Caco-2 (cell line): ENCODE results near the gene COL15A1. TPM values are rescaled to one million over a fixed set of nuclear protein-coding genes. Genes with fewer than 3 reads are reported as not detected.

Source experiments
- BruUV-seq: library from RNA; stranded (reverse); fragments of 400-500 nt; replicated peaks from 2 replicates; lab custom pipeline; 2021; lab: Mats Ljungman, UMichigan
- CTCF ChIA-PET: fragments of 300-600 bp; sonication (Branson Sonifier 250); formaldehyde crosslinking; loops from one replicate; lab custom pipeline; 2022; ENCODE audit warnings: antibody characterized with exemption; lab: Charles Lee
- POLR2A ChIA-PET: fragments of 300-600 bp; sonication (Branson Sonifier 250); formaldehyde crosslinking; loops from one replicate; lab custom pipeline; 2022; ENCODE audit warnings: antibody characterized with exemption; lab: Charles Lee
- DNase-seq, 2 experiments: peaks; one replicate each; pipeline versions ENCODE4 v3.0.0 to v3.0.0-alpha.2; 2020 to 2022
- H3K27me3 ChIP-seq: replicated peaks from 2 replicates; pipeline ENCODE4 v1.6.0; 2011; ENCODE audit warnings: low read length; ENCODE audit not compliant: control insufficient read depth, insufficient read depth
- H3K36me3 ChIP-seq: 2 replicates; pipeline ENCODE4 v1.5.1; 2011; ENCODE audit warnings: low read length; ENCODE audit not compliant: control insufficient read depth, insufficient read depth
- H3K4me1 ChIP-seq: fragments of 250-450 bp; sonication (Bioruptor Pico); 2 replicates; pipeline ENCODE4 v1.5.1; 2020; ENCODE audit warnings: mild to moderate bottlenecking
- H3K4me3 ChIP-seq: 2 replicates; pipeline ENCODE4 v1.5.1; 2011; ENCODE audit warnings: low read depth, mild to moderate bottlenecking, control low read depth, low read length
- H3K9me3 ChIP-seq: fragments of 250-450 bp; sonication (Bioruptor Pico); 2 replicates; pipeline ENCODE4 v1.5.1; 2020; ENCODE audit warnings: mild to moderate bottlenecking, moderate library complexity
- H3K27ac Mint-ChIP-seq: one replicate; pipeline ENCODE4 v1.8.0; 2022; ENCODE audit warnings: mixed read lengths; ENCODE audit not compliant: unreplicated experiment
- H3K27me3 Mint-ChIP-seq: one replicate; pipeline ENCODE4 v1.8.0; 2022; ENCODE audit warnings: mixed read lengths; ENCODE audit not compliant: insufficient read depth, unreplicated experiment
- H3K36me3 Mint-ChIP-seq: one replicate; pipeline ENCODE4 v1.8.0; 2022; ENCODE audit warnings: mild to moderate bottlenecking, mixed read lengths; ENCODE audit not compliant: insufficient read depth, unreplicated experiment
- H3K4me1 Mint-ChIP-seq: one replicate; pipeline ENCODE4 v1.8.0; 2022; ENCODE audit warnings: low read depth, mixed read lengths; ENCODE audit not compliant: unreplicated experiment
- H3K4me3 Mint-ChIP-seq: one replicate; pipeline ENCODE4 v1.8.0; 2022; ENCODE audit warnings: mild to moderate bottlenecking, moderate library complexity, mixed read lengths; ENCODE audit not compliant: unreplicated experiment
- H3K9me3 Mint-ChIP-seq: one replicate; pipeline ENCODE4 v1.8.0; 2022; ENCODE audit warnings: mixed read lengths; ENCODE audit not compliant: unreplicated experiment
- intact Hi-C: fragments of 100-400 bp; cut with micrococcal nuclease; formaldehyde crosslinking; loops from one replicate; pipeline ENCODE4 v1.10.0; 2022; ENCODE audit not compliant: unreplicated experiment
- total RNA-seq: library from RNA; stranded (reverse); gene quantifications from 2 replicates; pipeline ENCODE4 v1.2.3, GENCODE V29; 2022
- TF ChIP-seq, protein P1 (sequence below), 2 experiments: fragments of 200-600 bp in 1 of 2; IDR thresholded peaks; 1 replicate in 1 of 2; 2 replicates in 1 of 2; pipeline versions ENCODE4 v1.5.1 to v1.8.0; 2011 to 2022; ENCODE audit warnings: antibody characterized with exemption in 1 of 2, control low read depth in 1 of 2, inconsistent platforms in 1 of 2, low read depth in 1 of 2, low read length in 1 of 2, mild to moderate bottlenecking in 1 of 2, moderate library complexity in 1 of 2; ENCODE audit not compliant: insufficient read depth in 1 of 2, severe bottlenecking in 1 of 2, unreplicated experiment in 1 of 2

COL15A1 gene
- total RNA-seq, 1 experiment from 2014 or later, result not detected

DNA sequence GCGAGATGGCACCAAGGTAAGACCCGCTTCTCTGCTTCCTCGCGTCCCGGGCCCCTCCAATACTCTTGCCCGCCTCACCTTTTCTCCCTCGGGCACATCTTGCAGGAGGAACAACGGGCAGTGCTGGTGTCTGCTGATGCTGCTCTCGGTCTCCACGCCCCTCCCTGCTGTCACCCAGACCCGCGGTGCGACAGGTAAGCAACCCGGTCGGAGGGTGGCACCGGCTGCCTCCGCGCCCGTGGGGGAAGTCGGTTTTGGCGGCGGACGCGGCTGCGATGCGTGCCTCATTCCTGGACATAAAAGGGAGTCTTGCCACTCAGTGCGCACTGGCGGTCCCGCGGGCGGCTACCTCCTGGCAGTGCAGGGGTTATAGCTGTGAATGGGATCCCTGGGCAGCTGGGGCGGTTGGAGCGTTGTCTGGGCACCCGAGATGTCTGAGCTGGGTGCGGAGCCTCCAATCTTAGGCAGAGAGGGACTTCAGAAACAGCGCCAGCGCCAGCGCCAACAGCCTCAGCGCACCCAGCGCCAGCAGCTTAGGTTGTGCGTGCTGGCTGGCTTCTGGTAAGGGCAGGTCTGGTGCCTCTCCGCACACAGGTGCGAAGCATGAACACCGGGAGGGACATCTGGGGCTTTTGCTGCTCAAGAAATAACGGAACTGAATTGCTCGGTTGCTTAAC is 488 bp downstream of the COL15A1 start:
- Mint-ChIP-seq H3K27ac (no peak overlapping the region), H3K4me3 (no peak overlapping the region), H3K9me3 (no peaks in the 10 kb centered on the region), H3K36me3 (no peaks in the 10 kb centered on the region), H3K4me1 (no peaks in the 10 kb centered on the region), H3K27me3 (peaks cover 3% of the 10 kb centered on the region)
- CTCF ChIA-PET, result no interaction called here
- intact Hi-C loops, result no loop called here
- Histone ChIP-seq H3K27me3 (no peaks in the 10 kb centered on the region; the same call in 1 of the 2 replicates), H3K36me3 (no peaks in the 10 kb centered on the region), H3K4me1 (no peaks in the 10 kb centered on the region), H3K9me3 (no peaks in the 10 kb centered on the region), H3K4me3 (no peak overlapping the region)
- no peak for DNase-seq
- POLR2A ChIA-PET, result no interaction called here
- TF ChIP-seq, protein P1, sequence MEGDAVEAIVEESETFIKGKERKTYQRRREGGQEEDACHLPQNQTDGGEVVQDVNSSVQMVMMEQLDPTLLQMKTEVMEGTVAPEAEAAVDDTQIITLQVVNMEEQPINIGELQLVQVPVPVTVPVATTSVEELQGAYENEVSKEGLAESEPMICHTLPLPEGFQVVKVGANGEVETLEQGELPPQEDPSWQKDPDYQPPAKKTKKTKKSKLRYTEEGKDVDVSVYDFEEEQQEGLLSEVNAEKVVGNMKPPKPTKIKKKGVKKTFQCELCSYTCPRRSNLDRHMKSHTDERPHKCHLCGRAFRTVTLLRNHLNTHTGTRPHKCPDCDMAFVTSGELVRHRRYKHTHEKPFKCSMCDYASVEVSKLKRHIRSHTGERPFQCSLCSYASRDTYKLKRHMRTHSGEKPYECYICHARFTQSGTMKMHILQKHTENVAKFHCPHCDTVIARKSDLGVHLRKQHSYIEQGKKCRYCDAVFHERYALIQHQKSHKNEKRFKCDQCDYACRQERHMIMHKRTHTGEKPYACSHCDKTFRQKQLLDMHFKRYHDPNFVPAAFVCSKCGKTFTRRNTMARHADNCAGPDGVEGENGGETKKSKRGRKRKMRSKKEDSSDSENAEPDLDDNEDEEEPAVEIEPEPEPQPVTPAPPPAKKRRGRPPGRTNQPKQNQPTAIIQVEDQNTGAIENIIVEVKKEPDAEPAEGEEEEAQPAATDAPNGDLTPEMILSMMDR (IDR thresholded peaks at IDR 0.05; ENCODE audit: insufficient read depth in 1 of 2, low read depth in 1 of 2, low read length in 1 of 2, severe bottlenecking in 1 of 2, unreplicated experiment in 1 of 2), result no peak
- BruUV-seq, result no TSS peak

DNA sequence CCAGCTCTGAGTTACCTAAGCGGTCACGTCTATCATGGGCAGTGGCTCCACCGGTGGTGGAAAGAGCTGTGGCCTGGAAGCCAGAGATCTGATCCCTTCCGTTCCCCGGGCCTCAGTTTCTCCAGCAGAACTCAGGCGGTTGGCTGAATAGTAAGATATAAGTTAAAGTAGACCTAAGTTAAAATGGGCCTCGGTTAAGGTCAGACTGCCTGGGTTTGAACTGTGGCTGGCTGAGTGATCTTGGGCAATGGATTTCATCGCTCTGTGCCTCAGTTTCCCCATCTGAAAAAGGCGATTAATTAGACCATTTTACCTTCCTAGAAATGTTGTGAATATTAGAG is 997 bp downstream of the COL15A1 start:
- Mint-ChIP-seq H3K27me3 (peaks cover 3% of the 10 kb centered on the region), H3K27ac (no peak overlapping the region), H3K4me3 (no peak overlapping the region), H3K9me3 (no peaks in the 10 kb centered on the region), H3K36me3 (no peaks in the 10 kb centered on the region), H3K4me1 (no peaks in the 10 kb centered on the region)
- intact Hi-C loops, result no loop called here
- ChIA-PET POLR2A (no interaction called here), CTCF (no interaction called here)
- Histone ChIP-seq H3K4me1 (no peaks in the 10 kb centered on the region), H3K36me3 (no peaks in the 10 kb centered on the region), H3K9me3 (no peaks in the 10 kb centered on the region), H3K27me3 (no peaks in the 10 kb centered on the region; the same call in 1 of the 2 replicates), H3K4me3 (no peak overlapping the region)
- no TSS peak for BruUV-seq
- TF ChIP-seq, protein P1 (IDR thresholded peaks at IDR 0.05; ENCODE audit: insufficient read depth in 1 of 2, low read depth in 1 of 2, low read length in 1 of 2, severe bottlenecking in 1 of 2, unreplicated experiment in 1 of 2), result no peak
- no peak for DNase-seq

- no TSS peak for BruUV-seq
- DNase-seq, result no peak
- H3K27me3 Mint-ChIP-seq, result peaks cover 3% of the 10 kb centered on the region
- POLR2A ChIA-PET, result no interaction called here
- Histone ChIP-seq H3K4me1 (no peaks in the 10 kb centered on the region), H3K4me3 (no peak overlapping the region), H3K9me3 (no peaks in the 10 kb centered on the region), H3K27me3 (no peaks in the 10 kb centered on the region; the same call in 1 of the 2 replicates), H3K36me3 (no peaks in the 10 kb centered on the region)
- intact Hi-C loops, result no loop called here
- CTCF ChIA-PET, result no interaction called here
- no peaks in the 10 kb centered on the region for H3K9me3 Mint-ChIP-seq
- H3K4me1 Mint-ChIP-seq, result no peaks in the 10 kb centered on the region
- no peak overlapping the region for H3K4me3 Mint-ChIP-seq
- TF ChIP-seq, protein P1 (IDR thresholded peaks at IDR 0.05; ENCODE audit: insufficient read depth in 1 of 2, low read depth in 1 of 2, low read length in 1 of 2, severe bottlenecking in 1 of 2, unreplicated experiment in 1 of 2), result no peak
- H3K27ac Mint-ChIP-seq, result no peak overlapping the region
- H3K36me3 Mint-ChIP-seq, result no peaks in the 10 kb centered on the region
Measured at GRCh38 chr9:98949565-98949964, 5.9 kb downstream of the COL15A1 start.
